SK-N-SH treated with all-trans-retinoic acid at 6 μM for 48 hours (cell line): ENCODE data around the gene BCAR3.
A peak's percentile ranks its signal among the peaks of the same experiment; 100 is the strongest.
"Not testable (repeated sequence)": the region's sequence is repeated elsewhere in the genome, so short reads cannot be mapped to it uniquely, and the experiment has no call there.

ENCODE experiments used
- ATAC-seq: fragments of 200-7000 bp; cut with Tn5 transposase; 3 replicates; pipeline ENCODE4 v1.9.1; 2020; ENCODE audit warnings: mild to moderate bottlenecking, moderate library complexity
- ARNTL ChIP-seq: fragments of 450-650 bp; formaldehyde crosslinking; IDR thresholded peaks from 2 replicates; pipeline ENCODE4 v1.5.0; 2020; ENCODE audit warnings: low read depth, mild to moderate bottlenecking, moderate library complexity, borderline replicate concordance
- BACH2 ChIP-seq: fragments of 250-450 bp; sonication (Bioruptor Pico); IDR thresholded peaks from 2 replicates; pipeline ENCODE4 v1.9.0; 2021; ENCODE audit warnings: mild to moderate bottlenecking, borderline replicate concordance
- CSDC2 ChIP-seq: fragments of 250-450 bp; sonication (Bioruptor Pico); IDR thresholded peaks from 2 replicates; pipeline ENCODE4 v1.5.0; 2020; ENCODE audit warnings: mild to moderate bottlenecking, moderate library complexity
- ESRRG ChIP-seq: fragments of 250-450 bp; sonication (Bioruptor Pico); IDR thresholded peaks from 2 replicates; pipeline ENCODE4 v1.6.1; 2021; ENCODE audit warnings: mild to moderate bottlenecking
- GLIS3 ChIP-seq: fragments of 250-450 bp; sonication (Bioruptor Pico); IDR thresholded peaks from 2 replicates; pipeline ENCODE4 v1.5.0; 2020; ENCODE audit warnings: mild to moderate bottlenecking, moderate library complexity
- ISL1 ChIP-seq: fragments of 250-450 bp; sonication (Bioruptor Pico); IDR thresholded peaks from 2 replicates; pipeline ENCODE4 v2.1.2; 2022; ENCODE audit warnings: mild to moderate bottlenecking, moderate library complexity
- OSR1 ChIP-seq: fragments of 250-450 bp; sonication (Bioruptor Pico); IDR thresholded peaks from 2 replicates; pipeline ENCODE4 v1.8.0; 2022; ENCODE audit warnings: moderate library complexity, mild to moderate bottlenecking, inconsistent platforms
- PPARA ChIP-seq: fragments of 250-450 bp; sonication (Bioruptor Pico); IDR thresholded peaks from 2 replicates; pipeline ENCODE4 v1.5.0; 2020; ENCODE audit warnings: mild to moderate bottlenecking, borderline replicate concordance
- RARB ChIP-seq: fragments of 250-450 bp; sonication (Bioruptor Pico); IDR thresholded peaks from 2 replicates; pipeline ENCODE4 v1.8.0; 2021; ENCODE audit warnings: mild to moderate bottlenecking, moderate library complexity
- ZC3H10 ChIP-seq: fragments of 250-450 bp; sonication (Bioruptor Pico); IDR thresholded peaks from 2 replicates; pipeline ENCODE4 v1.5.1; 2021; ENCODE audit warnings: mild to moderate bottlenecking, moderate library complexity
- ZFP3 ChIP-seq: fragments of 250-450 bp; sonication (Bioruptor Pico); IDR thresholded peaks from 2 replicates; pipeline ENCODE4 v1.5.0; 2020; ENCODE audit warnings: mild to moderate bottlenecking, moderate library complexity
- ZFP30 ChIP-seq: fragments of 450-650 bp; formaldehyde crosslinking; IDR thresholded peaks from 2 replicates; pipeline ENCODE4 v1.5.0; 2022; ENCODE audit warnings: mild to moderate bottlenecking, moderate library complexity
- TF ChIP-seq, protein P1 (sequence below): fragments of 250-450 bp; sonication (Bioruptor Pico); IDR thresholded peaks from 2 replicates; pipeline ENCODE4 v1.8.0; 2021; ENCODE audit warnings: low read depth, mild to moderate bottlenecking, moderate library complexity, borderline replicate concordance
- TF ChIP-seq, protein P2 (sequence below): fragments of 250-450 bp; sonication (Bioruptor Pico); IDR thresholded peaks from 2 replicates; pipeline ENCODE4 v1.5.1; 2020; ENCODE audit warnings: low read depth, mild to moderate bottlenecking, moderate library complexity
- TF ChIP-seq, protein P3 (sequence below): fragments of 250-450 bp; sonication (Bioruptor Pico); IDR thresholded peaks from 2 replicates; pipeline ENCODE4 v1.5.1; 2021; ENCODE audit warnings: mild to moderate bottlenecking, moderate library complexity
- TF ChIP-seq, protein P4 (sequence below): fragments of 250-450 bp; sonication (Bioruptor Pico); IDR thresholded peaks from 2 replicates; pipeline ENCODE4 v1.8.0; 2020; ENCODE audit warnings: mild to moderate bottlenecking, moderate library complexity, borderline replicate concordance

Gene BCAR3

DNA sequence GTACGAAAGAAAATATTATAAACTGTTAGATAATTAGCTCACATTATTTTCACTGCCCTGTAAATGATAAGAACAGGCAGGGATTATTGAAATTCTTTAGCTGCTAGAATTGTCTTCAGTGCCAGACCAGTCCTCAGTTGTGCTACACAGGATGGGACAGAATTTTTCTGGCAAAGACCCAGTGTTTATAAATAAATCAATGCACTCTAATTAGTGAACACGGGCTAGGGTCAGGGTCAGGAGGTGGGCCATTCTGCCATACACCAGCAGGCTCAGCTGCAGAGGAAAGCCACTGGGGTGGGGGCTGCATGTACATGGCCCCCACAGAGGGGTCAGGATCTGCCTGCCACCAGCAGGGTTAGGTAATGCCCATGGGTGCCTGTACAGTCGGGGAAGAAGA lies 6.4 kb downstream of the BCAR3 start:
- TF ChIP-seq ARNTL (CRISPR knock-in tag) (no peak), OSR1 (CRISPR knock-in tag) (no peak), ISL1 (CRISPR knock-in tag) (no peak), ZFP30 (no peak)
- TF ChIP-seq, protein P1, sequence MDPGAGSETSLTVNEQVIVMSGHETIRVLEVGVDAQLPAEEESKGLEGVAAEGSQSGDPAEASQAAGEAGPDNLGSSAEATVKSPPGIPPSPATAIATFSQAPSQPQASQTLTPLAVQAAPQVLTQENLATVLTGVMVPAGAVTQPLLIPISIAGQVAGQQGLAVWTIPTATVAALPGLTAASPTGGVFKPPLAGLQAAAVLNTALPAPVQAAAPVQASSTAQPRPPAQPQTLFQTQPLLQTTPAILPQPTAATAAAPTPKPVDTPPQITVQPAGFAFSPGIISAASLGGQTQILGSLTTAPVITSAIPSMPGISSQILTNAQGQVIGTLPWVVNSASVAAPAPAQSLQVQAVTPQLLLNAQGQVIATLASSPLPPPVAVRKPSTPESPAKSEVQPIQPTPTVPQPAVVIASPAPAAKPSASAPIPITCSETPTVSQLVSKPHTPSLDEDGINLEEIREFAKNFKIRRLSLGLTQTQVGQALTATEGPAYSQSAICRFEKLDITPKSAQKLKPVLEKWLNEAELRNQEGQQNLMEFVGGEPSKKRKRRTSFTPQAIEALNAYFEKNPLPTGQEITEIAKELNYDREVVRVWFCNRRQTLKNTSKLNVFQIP (CRISPR knock-in tag) = no peak
- ATAC-seq = no peak

DNA sequence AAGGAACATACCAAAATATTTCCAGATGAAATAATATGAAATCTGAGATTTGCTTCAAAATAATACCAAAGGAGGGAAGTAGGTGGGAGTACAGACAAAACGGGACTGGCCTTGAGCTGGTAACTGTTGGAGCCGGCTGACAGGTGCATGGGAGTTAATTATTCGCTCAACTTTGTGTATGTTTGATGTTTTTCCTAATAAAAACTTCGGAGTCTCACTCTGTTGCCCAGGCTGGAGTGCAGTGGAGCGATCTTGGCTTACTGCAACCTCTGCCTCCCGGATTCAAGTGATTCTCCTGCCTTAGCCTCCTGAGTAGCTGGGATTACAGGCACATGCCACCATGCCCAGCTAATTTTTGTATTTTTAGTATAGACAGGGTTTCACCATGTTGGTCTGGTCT lies 7.6 kb downstream of the BCAR3 start:
- ATAC-seq = not testable (repeated sequence)

DNA sequence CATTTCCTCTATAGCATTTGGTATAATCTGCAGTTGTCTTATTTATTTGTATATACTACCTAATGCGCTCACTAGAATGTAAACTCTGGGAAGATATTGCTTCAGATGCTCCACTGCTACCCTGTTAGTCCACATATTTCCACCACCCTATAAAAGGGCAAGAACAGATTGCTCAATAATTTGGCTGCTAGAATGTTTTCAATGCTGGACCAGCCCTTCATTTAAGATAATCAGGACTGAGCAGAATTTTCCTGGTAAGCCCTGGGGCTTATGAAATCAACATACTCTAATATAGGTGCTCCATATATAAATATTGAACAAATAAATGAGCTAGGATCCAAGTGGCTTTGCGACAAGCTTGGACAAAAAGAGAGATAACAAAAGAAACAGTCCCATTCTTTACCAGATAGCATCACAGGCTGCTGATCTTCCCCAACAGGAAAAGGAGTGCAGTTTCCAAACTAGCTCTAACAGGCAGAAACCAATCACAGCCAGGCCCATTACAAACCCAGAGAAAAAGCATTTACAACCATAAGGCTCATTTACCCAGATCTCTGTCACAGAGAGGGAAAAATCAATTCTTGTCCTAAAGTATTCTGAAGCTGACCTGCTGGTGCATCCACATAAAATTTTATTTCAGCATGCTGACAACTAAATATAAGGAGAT lies 8.3 kb downstream of the BCAR3 start:
- ATAC-seq = no peak

DNA sequence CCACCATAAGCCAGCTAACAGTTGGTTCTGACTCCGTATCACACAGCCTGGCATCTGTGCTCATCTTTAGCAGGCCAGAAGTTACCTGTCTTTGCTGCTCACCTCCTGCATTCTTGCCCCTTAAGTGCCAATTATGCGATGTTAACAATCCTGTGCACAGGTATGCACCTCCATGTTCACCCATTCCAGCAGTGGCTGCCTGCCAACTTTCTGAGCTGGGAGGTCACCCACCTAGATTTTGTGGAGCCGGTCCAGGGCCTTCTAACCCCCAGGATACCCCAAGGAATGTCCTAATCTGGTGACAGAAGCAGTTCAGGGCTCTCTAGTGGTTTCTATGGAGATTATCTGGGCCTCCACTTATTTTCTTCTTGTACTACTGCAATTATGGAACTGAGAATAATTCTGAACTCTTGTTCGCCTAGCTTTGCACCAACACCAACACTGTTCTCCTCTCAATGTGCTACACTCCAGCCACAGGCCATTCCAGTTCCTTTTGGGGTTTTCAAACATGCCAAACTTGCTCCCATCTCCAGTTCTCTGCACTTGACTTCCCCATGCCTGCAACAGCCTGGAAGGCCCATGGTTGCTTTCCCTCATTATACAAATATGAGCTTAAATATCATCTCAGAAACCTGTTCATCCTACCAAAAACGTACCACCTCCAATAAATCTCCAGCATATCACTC lies 9.0 kb downstream of the BCAR3 start:
- TF ChIP-seq ISL1 (CRISPR knock-in tag) = no peak
- no peak for TF ChIP-seq ARNTL (CRISPR knock-in tag)
- TF ChIP-seq CSDC2 (CRISPR knock-in tag) = no peak
- TF ChIP-seq ESRRG = no peak
- no peak for TF ChIP-seq RARB (CRISPR knock-in tag)
- TF ChIP-seq, protein P2, sequence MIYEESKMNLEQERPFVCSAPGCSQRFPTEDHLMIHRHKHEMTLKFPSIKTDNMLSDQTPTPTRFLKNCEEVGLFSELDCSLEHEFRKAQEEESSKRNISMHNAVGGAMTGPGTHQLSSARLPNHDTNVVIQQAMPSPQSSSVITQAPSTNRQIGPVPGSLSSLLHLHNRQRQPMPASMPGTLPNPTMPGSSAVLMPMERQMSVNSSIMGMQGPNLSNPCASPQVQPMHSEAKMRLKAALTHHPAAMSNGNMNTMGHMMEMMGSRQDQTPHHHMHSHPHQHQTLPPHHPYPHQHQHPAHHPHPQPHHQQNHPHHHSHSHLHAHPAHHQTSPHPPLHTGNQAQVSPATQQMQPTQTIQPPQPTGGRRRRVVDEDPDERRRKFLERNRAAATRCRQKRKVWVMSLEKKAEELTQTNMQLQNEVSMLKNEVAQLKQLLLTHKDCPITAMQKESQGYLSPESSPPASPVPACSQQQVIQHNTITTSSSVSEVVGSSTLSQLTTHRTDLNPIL (CRISPR knock-in tag) = no peak
- TF ChIP-seq BACH2 (CRISPR knock-in tag) = no peak
- TF ChIP-seq GLIS3 (CRISPR knock-in tag) = no peak
- TF ChIP-seq PPARA (CRISPR knock-in tag) = no peak
- TF ChIP-seq, protein P3, sequence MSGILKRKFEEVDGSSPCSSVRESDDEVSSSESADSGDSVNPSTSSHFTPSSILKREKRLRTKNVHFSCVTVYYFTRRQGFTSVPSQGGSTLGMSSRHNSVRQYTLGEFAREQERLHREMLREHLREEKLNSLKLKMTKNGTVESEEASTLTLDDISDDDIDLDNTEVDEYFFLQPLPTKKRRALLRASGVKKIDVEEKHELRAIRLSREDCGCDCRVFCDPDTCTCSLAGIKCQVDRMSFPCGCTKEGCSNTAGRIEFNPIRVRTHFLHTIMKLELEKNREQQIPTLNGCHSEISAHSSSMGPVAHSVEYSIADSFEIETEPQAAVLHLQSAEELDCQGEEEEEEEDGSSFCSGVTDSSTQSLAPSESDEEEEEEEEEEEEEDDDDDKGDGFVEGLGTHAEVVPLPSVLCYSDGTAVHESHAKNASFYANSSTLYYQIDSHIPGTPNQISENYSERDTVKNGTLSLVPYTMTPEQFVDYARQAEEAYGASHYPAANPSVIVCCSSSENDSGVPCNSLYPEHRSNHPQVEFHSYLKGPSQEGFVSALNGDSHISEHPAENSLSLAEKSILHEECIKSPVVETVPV (CRISPR knock-in tag) = no peak
- no peak for ATAC-seq

More for the DNA sequence above, 8.3 kb downstream of the BCAR3 start:
- TF ChIP-seq CSDC2 (CRISPR knock-in tag) (no peak), ZFP3 (CRISPR knock-in tag) (no peak), ZC3H10 (no peak)

DNA sequence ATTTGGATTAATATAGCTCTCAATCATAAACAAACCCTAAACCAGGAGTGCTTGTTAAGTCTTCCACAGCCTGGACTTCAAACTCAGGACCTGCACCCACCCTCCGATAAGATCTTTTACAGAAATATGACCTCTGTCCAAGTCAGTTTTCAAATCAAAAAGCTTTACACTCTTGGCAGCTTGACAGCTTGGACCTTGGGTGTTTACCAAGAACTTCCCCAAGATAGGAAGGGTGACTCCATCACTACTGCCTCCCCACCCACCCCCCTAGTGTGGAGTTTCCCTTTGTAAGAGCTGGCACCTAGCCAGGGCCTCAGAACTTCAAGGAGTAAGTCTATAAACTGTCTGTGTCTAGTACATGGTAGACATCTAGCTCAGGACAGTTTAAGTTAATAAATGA lies 9.6 kb downstream of the BCAR3 start:
- TF ChIP-seq, protein P2 (CRISPR knock-in tag) = no peak
- TF ChIP-seq ISL1 (CRISPR knock-in tag) = peak; percentile 27; the same call in 1 of the 2 replicates
- TF ChIP-seq, all 23 proteins: peak for 1
- ATAC-seq = peak; percentile 29

DNA sequence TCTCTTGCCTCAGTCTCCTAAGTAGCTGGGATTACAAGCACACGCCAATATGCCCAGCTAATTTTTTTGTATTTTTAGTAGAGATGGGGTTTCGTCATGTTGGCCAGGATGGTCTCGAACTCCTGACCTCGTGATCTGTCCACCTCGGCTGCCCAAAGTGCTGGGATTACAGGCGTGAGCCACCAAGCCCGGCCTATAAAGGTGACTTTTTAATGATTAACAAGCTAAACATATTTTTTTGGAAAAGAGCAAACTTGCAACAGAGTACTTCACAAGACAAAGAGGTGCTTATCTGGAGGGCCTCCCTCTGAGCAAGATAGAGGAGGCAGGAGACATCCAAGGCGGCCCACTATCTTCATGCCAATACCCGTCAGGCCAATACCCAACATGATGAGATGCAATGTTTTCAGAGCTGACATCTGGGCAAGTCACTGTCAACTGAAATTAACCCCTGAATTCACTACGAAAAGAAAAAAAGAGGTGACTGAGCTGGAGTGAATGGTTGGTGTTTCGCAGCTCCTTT lies 10.5 kb downstream of the BCAR3 start:
- TF ChIP-seq, protein P4, sequence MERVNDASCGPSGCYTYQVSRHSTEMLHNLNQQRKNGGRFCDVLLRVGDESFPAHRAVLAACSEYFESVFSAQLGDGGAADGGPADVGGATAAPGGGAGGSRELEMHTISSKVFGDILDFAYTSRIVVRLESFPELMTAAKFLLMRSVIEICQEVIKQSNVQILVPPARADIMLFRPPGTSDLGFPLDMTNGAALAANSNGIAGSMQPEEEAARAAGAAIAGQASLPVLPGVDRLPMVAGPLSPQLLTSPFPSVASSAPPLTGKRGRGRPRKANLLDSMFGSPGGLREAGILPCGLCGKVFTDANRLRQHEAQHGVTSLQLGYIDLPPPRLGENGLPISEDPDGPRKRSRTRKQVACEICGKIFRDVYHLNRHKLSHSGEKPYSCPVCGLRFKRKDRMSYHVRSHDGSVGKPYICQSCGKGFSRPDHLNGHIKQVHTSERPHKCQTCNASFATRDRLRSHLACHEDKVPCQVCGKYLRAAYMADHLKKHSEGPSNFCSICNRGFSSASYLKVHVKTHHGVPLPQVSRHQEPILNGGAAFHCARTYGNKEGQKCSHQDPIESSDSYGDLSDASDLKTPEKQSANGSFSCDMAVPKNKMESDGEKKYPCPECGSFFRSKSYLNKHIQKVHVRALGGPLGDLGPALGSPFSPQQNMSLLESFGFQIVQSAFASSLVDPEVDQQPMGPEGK (CRISPR knock-in tag) = no peak
- TF ChIP-seq ZFP3 (CRISPR knock-in tag) (no peak), ISL1 (CRISPR knock-in tag) (no peak), PPARA (CRISPR knock-in tag) (no peak)
- ATAC-seq = no peak
